NCI-H510A treated with DMSO at 0.1 percent for 48 hours (cell line): ENCODE measurements around the gene DNAH17.

ENCODE experiments used
- DNase-seq: peaks from one replicate; lab custom pipeline; 2025; lab: John Stamatoyannopoulos, UW

The DNAH17 gene, protein sequence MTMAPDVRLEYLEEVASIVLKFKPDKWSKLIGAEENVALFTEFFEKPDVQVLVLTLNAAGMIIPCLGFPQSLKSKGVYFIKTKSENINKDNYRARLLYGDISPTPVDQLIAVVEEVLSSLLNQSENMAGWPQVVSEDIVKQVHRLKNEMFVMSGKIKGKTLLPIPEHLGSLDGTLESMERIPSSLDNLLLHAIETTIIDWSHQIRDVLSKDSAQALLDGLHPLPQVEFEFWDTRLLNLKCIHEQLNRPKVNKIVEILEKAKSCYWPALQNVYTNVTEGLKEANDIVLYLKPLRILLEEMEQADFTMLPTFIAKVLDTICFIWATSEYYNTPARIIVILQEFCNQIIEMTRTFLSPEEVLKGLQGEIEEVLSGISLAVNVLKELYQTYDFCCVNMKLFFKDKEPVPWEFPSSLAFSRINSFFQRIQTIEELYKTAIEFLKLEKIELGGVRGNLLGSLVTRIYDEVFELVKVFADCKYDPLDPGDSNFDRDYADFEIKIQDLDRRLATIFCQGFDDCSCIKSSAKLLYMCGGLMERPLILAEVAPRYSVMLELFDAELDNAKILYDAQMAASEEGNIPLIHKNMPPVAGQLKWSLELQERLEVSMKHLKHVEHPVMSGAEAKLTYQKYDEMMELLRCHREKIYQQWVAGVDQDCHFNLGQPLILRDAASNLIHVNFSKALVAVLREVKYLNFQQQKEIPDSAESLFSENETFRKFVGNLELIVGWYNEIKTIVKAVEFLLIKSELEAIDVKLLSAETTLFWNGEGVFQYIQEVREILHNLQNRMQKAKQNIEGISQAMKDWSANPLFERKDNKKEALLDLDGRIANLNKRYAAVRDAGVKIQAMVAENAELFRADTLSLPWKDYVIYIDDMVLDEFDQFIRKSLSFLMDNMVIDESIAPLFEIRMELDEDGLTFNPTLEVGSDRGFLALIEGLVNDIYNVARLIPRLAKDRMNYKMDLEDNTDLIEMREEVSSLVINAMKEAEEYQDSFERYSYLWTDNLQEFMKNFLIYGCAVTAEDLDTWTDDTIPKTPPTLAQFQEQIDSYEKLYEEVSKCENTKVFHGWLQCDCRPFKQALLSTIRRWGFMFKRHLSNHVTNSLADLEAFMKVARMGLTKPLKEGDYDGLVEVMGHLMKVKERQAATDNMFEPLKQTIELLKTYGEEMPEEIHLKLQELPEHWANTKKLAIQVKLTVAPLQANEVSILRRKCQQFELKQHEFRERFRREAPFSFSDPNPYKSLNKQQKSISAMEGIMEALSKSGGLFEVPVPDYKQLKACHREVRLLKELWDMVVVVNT (N-terminal part only)

DNA sequence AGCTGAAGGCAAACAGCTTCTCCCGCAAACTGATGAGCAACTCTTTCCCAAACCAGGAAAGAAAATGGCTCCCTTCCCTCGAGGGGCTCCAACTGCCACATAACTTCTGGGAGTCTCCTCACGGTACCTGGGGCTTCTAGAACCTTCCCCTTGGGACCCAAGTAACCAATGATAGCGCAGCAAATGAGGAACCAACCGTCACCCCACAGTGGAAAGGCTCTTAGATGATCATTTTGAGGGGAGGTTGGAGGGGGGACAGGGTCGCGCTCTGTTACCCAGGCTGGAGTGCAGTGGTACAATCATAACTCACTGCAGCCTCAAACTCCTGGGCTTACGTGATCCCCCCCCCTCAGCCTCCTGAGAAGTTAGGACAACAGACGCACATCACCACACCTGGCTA, at the start of gene DNAH17:
TSS of gene DNAH17 (minus strand) at position 101 of the 400 bp plus-strand sequence. CDS start 2,339 bp downstream, outside the sequence.
- no peak for DNase-seq

GRCh38 chr17:78624324-78625151, 47.3 kb upstream of the DNAH17 start:
- DNase-seq = no peak

DNA sequence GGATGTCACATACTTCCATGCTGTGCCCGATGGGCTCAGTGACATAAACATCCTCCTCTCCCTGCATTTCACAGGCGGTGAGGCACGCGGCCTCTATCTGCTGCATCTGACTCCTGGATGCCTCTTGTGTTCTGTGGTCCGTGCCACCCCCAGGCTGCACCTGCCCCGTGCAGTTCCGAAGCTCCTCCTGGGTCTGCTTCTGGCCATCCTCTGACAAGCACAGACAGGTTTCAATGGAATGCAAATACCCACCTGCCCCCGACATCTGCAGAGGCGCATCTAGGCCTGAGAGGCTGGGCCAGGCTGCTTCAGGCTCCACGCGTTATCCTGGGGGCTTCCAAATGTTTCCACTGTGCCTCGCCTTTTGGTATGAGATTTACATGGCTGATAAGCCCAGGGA, 46.3 kb upstream of the DNAH17 start:
- peak; percentile 27 for DNase-seq

GRCh38 chr17:78622491-78623265, 45.5 kb upstream of the DNAH17 start:
- DNase-seq = no peak

DNA sequence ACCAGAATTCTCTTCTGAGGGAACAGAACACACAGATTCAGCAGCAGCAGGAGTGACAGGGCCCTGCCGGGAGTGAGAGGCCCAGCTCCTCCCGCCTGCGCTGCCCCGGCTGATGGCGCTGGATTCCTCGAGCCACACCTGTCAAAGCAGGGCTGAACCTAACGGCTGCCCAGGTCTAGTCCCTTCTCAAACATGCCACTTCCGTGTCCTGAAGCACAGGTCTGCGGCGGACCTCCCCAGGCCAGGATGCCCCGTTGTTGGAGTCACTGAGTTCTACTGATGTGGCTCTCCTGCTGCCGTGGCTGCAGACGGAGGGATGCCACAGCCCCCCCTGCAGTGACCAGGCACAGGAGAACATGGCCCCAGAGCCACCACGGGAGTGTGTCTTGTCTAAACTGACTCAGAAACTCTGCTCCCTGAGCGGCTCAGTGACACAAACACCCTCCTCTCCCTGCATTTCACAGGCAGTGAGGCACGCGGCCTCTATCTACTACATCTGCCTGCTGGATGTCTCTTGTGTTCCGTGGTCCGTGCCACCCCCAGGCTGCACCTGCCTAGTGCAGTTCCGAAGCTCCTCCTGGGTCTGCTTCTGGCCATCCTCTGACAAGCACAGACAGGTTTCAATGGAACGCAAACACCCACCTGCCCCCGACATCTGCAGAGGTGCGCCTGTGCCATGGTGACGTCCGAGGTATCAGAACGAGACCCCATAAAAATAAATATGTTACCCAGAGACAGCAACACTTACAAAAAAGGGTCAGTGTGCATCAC, 44.7 kb upstream of the DNAH17 start:
- DNase-seq = no peak

GRCh38 chr17:78620099-78620498, 42.9 kb upstream of the DNAH17 start:
- DNase-seq = no peak

DNA sequence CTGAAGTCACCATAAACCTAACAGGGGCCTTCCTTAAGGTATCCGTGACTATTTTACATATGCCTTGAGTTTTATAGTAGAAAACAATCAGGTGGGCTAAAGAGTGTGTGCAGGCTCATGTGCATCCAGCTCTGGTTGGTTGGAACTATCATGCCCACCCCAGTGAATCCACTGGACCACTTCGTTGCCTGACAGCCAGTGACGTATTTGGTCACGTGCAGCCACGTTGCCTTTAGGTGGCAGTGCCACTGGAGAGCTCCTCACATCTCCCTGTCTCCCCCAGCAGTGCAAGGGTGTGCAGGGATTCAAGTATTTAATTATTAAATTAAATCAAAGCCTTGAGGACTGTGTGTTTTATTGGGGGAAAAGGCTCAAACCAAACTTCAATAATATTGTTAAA, 42.1 kb upstream of the DNAH17 start:
- DNase-seq = no peak

- no peak for DNase-seq
Observed at GRCh38 chr17:78618264-78619066, 41.3 kb upstream of the DNAH17 start.

GRCh38 chr17:78617511-78618061, 40.4 kb upstream of the DNAH17 start:
- DNase-seq = no peak

- no peak for DNase-seq
Observed at GRCh38 chr17:78616946-78617345, 39.8 kb upstream of the DNAH17 start.

DNA sequence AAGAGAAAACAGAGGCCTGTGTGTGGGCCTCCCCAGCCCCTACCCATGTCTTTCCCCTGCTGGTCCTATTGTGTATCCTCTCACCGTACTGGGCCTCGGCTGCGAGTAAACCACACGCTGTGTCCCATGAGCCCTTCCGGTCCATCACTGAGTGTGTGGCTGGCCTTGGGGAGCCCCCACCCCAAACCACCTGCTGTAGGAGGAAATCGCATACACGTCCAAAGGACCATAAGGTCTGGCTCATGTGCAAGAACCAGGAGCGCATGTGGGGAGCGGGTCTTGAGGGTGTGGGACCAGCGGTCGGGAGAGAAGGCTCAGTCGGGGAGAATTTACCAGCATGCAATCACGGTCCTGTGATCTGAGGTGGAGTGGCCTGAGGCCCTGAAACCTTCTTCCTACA, 38.4 kb upstream of the DNAH17 start:
- no peak for DNase-seq

- DNase-seq = no peak
Observed at GRCh38 chr17:78613416-78613815, 36.2 kb upstream of the DNAH17 start.

- no peak for DNase-seq
Observed at GRCh38 chr17:78611607-78612006, 34.4 kb upstream of the DNAH17 start.

DNA sequence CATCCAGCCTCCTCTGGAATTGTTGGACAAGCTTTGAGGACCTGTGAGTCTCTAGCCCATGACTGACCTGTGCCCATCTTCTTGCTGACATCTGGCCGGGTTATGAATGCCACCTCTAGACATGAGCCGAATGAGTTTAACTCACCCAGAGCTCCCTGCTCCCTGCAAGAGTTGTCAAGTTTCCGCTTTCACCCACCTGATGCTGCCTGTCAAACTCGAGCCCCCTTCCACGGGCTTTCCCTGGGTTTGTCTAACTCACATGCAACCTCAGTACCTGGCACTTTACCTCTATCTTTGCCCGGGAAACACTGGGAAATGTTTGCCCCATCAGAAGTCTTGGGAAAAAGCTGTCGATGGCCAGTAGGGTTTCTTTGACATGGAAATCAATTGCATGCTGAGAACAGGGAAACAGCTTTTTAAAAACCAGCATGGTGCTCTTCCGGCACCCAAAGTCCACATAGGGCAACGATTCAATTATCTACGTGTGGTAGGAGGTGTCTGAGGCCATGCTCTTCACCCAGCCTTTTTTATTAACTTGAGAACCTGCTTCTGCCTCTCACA, 33.8 kb upstream of the DNAH17 start:
- DNase-seq = no peak

DNA sequence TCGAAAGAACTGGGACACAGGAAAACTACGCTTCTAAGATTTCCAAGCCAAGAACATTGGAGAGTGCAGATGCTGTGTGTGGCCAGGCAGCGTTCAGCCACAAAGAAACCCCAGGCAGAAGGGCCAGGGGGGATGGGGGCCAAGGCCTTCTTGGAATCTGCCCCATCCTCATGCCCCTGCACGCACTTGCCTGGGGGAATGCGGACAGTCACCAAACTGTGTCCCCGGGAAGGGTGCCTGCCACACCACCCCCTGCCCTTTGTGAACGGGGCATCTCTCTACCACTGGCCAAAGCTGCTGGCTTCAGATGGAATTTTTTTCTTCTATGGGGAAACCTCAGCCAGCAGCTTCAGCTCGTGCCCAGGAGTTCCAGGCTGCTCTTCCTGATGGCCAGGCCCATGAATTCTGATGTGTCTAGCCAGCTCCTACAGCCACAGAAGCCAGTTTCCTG, 32.0 kb upstream of the DNAH17 start:
- no peak for DNase-seq

GRCh38 chr17:78608804-78609186, 31.6 kb upstream of the DNAH17 start:
- no peak for DNase-seq

DNA sequence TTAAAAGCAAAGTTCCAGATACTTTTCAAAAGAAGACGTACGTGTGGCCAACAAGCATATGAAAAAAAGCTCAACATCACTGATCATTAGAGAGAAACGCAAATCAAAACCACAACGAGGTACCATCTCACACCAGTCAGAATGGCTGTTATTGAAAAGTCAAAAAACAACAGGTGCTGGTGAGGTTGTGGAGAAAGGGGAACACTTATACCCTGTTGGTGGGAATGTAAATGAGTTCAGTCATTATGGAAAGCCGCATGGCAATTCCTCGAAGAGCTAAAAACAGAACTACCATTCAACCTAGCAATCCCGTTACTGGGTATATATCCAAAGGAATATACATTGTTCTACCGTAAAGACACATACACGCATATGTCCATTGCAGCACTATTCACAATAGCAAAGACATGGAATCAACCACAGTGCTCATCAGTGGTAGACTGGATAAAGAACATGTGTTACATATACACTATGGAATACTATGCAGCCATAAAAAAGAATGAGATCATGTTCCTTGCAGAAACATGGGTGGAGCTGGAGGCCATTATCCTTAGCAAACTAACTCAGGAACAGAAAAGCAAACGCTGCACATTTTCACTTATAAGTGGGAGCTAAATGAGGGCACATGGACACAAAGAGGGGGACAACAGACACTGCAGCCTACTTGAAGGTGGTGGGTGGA, 31.1 kb upstream of the DNAH17 start:
- DNase-seq = no peak

GRCh38 chr17:78607038-78607437, 29.8 kb upstream of the DNAH17 start:
- DNase-seq = no peak
